OCI-LY3 (cell line): ENCODE data around the gene NSD1.

Experiments used
- H2AFZ ChIP-seq: fragments of 200-600, 300-600 bp; shearing (Covaris generic); 2 replicates; pipeline ENCODE4 v1.6.0; 2014; ENCODE audit warnings: antibody characterized with exemption, low read depth, low read length
- H3K27ac ChIP-seq: fragments of 200-600, 300-600 bp; sonication (generic); 2 replicates; pipeline ENCODE4 v1.5.1; 2014; ENCODE audit warnings: mild to moderate bottlenecking, low read length, moderate library complexity, mixed read lengths
- H3K27me3 ChIP-seq: fragments of 200-600, 300-600 bp; sonication (generic); 2 replicates; pipeline ENCODE4 v1.6.1; 2014; ENCODE audit warnings: low read depth, low read length, mixed read lengths
- H3K36me3 ChIP-seq: fragments of 200-600, 300-600 bp; sonication (generic); replicated peaks from 2 replicates; pipeline ENCODE3; 2014; ENCODE audit warnings: low read depth, low read length, mixed read lengths
- H3K4me1 ChIP-seq: fragments of 300-600, 200-600 bp; sonication (generic); 2 replicates; pipeline ENCODE4 v1.6.1; 2014; ENCODE audit warnings: low read length, mixed read lengths
- H3K4me2 ChIP-seq: fragments of 200-600, 300-600 bp; sonication (generic); 2 replicates; pipeline ENCODE4 v1.6.1; 2014; ENCODE audit warnings: low read length, mixed read lengths
- H3K4me3 ChIP-seq: fragments of 300-600, 200-600 bp; sonication (generic); 2 replicates; pipeline ENCODE4 v1.5.1; 2014; ENCODE audit warnings: antibody characterized with exemption, mild to moderate bottlenecking, low read length, moderate library complexity
- H3K79me2 ChIP-seq: fragments of 300-600, 200-600 bp; shearing (Covaris generic); 2 replicates; pipeline ENCODE4 v1.6.1; 2014; ENCODE audit warnings: mild to moderate bottlenecking, low read length, mixed read lengths
- H3K9ac ChIP-seq: fragments of 300-600, 200-600 bp; shearing (Covaris generic); 2 replicates; pipeline ENCODE4 v1.6.0; 2014; ENCODE audit warnings: mild to moderate bottlenecking, low read length, moderate library complexity
- H3K9me3 ChIP-seq: fragments of 200-600, 300-600 bp; shearing (Covaris generic); 2 replicates; pipeline ENCODE4 v1.6.1; 2014; ENCODE audit warnings: low read length, mixed read lengths; ENCODE audit not compliant: insufficient read depth
- H4K20me1 ChIP-seq: fragments of 200-600, 300-600 bp; sonication (generic); 2 replicates; pipeline ENCODE4 v1.6.1; 2016; ENCODE audit warnings: low read length, mixed read lengths; ENCODE audit not compliant: insufficient read depth
- CTCF ChIP-seq: fragments of 200-600, 300-600 bp; sonication (generic); IDR thresholded peaks from 2 replicates; pipeline ENCODE4 v1.5.1; 2014; ENCODE audit warnings: antibody characterized with exemption, low read length, low read depth
- EZH2phosphoT487 ChIP-seq: fragments of 200-600 bp; shearing (Covaris generic); IDR thresholded peaks from 2 replicates; pipeline ENCODE4 v1.6.1; 2018; ENCODE audit warnings: antibody characterized with exemption, mixed run types, low read depth

NSD1 gene

GRCh38 chr5:177093803-177094202 is 39.8 kb upstream of the NSD1 start:
- Histone ChIP-seq H3K9me3 (no peaks in the 10 kb centered on the region), H3K4me3 (no peak overlapping the region), H3K79me2 (no peaks in the 10 kb centered on the region), H3K4me1 (no peaks in the 10 kb centered on the region), H3K4me2 (no peak overlapping the region), H4K20me1 (no peaks in the 10 kb centered on the region), H3K36me3 (no peaks in the 10 kb centered on the region), H2AFZ (no peak overlapping the region), H3K27ac (no peak overlapping the region), H3K27me3 (peaks cover 7% of the 10 kb centered on the region; the same call in 1 of the 2 replicates), H3K9ac (no peak overlapping the region)
- TF ChIP-seq CTCF (no peak), EZH2phosphoT487 (no peak)

GRCh38 chr5:177094224-177095087 is 39.1 kb upstream of the NSD1 start:
- H4K20me1 ChIP-seq, result no peaks in the 10 kb centered on the region
- H3K36me3 ChIP-seq, result no peaks in the 10 kb centered on the region
- no peak overlapping the region for H3K4me2 ChIP-seq
- H3K27ac ChIP-seq, result no peak overlapping the region
- H2AFZ ChIP-seq, result no peak overlapping the region
- H3K9ac ChIP-seq, result no peak overlapping the region
- H3K9me3 ChIP-seq, result no peaks in the 10 kb centered on the region
- H3K79me2 ChIP-seq, result no peaks in the 10 kb centered on the region
- TF ChIP-seq CTCF, result no peak
- no peak for TF ChIP-seq EZH2phosphoT487
- H3K4me1 ChIP-seq, result no peaks in the 10 kb centered on the region
- no peak overlapping the region for H3K4me3 ChIP-seq
- peaks cover 4% of the 10 kb centered on the region; the same call in 1 of the 2 replicates for H3K27me3 ChIP-seq

DNA sequence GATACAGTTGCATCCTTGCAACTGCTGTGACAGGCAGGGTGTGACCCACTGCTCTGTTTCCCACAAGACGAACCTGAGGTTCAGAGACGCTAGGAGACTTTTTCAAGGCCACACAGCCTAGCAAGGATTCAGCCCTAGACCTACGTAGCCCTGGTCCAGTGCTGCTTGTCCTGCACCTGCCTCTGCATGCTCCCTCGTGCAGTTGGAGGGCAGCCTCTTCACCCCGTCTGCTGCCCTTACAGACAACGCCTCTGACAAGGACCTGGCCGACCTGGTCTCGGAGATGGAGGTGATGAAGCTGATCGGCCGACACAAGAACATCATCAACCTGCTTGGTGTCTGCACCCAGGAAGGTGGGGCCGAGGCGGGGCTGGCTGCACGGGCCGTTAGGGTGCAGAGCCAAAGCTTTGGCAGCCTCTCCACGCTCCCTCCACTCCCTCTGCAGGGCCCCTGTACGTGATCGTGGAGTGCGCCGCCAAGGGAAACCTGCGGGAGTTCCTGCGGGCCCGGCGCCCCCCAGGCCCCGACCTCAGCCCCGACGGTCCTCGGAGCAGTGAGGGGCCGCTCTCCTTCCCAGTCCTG is 38.4 kb upstream of the NSD1 start:
- Histone ChIP-seq H3K4me2 (no peak overlapping the region), H3K27ac (no peak overlapping the region), H3K4me3 (no peak overlapping the region), H3K9me3 (no peaks in the 10 kb centered on the region), H3K4me1 (no peaks in the 10 kb centered on the region), H3K79me2 (no peaks in the 10 kb centered on the region), H3K36me3 (no peaks in the 10 kb centered on the region), H3K27me3 (peaks cover under 1% of the 10 kb centered on the region), H3K9ac (no peak overlapping the region), H4K20me1 (no peaks in the 10 kb centered on the region), H2AFZ (no peak overlapping the region)
- TF ChIP-seq CTCF, result no peak
- no peak for TF ChIP-seq EZH2phosphoT487

GRCh38 chr5:177096162-177097015 is 37.2 kb upstream of the NSD1 start:
- H3K36me3 ChIP-seq, result no peaks in the 10 kb centered on the region
- H4K20me1 ChIP-seq, result no peaks in the 10 kb centered on the region
- TF ChIP-seq CTCF, result no peak
- TF ChIP-seq EZH2phosphoT487, result no peak
- H3K79me2 ChIP-seq, result no peaks in the 10 kb centered on the region
- H3K4me1 ChIP-seq, result no peaks in the 10 kb centered on the region
- H3K4me2 ChIP-seq, result no peak overlapping the region
- H3K27me3 ChIP-seq, result peaks cover 4% of the 10 kb centered on the region
- no peak overlapping the region for H3K9ac ChIP-seq
- no peak overlapping the region for H3K4me3 ChIP-seq
- no peak overlapping the region for H2AFZ ChIP-seq
- no peak overlapping the region for H3K27ac ChIP-seq
- H3K9me3 ChIP-seq, result no peaks in the 10 kb centered on the region
